Loucy (cell line): ENCODE measurements around the gene PIK3C3.
A peak's percentile ranks its signal among the peaks of the same experiment; 100 is the strongest.

ENCODE experiments used
- H2AFZ ChIP-seq: fragments of 200-600 bp; sonication (generic); 2 replicates; pipeline ENCODE4 v1.6.0; 2016; ENCODE audit warnings: antibody characterized with exemption, mild to moderate bottlenecking, low read length, moderate library complexity
- H3F3A ChIP-seq: fragments of 200-600 bp; 2 replicates; pipeline ENCODE4 v1.6.0; 2016; ENCODE audit warnings: antibody characterized with exemption, low read depth, mild to moderate bottlenecking
- H3K27me3 ChIP-seq: fragments of 200-600 bp; sonication (generic); 2 replicates; pipeline ENCODE4 v1.6.1; 2014; ENCODE audit warnings: low read length, mild to moderate bottlenecking; ENCODE audit not compliant: insufficient read depth, poor library complexity, severe bottlenecking
- H3K36me3 ChIP-seq: fragments of 200-600 bp; sonication (generic); 2 replicates; pipeline ENCODE4 v1.6.1; 2016; ENCODE audit warnings: low read length; ENCODE audit not compliant: insufficient read depth
- H3K4me1 ChIP-seq: fragments of 200-600 bp; sonication (generic); 2 replicates; pipeline ENCODE4 v1.5.1; 2014; ENCODE audit warnings: low read length, mild to moderate bottlenecking; ENCODE audit not compliant: insufficient read depth, poor library complexity, severe bottlenecking
- H3K4me2 ChIP-seq: fragments of 200-600 bp; sonication (generic); 2 replicates; pipeline ENCODE4 v1.6.0; 2014; ENCODE audit warnings: antibody characterized with exemption, low read length, low read depth, mild to moderate bottlenecking; ENCODE audit not compliant: poor library complexity, severe bottlenecking
- H3K4me3 ChIP-seq: fragments of 200-600 bp; sonication (generic); 2 replicates; pipeline ENCODE4 v1.5.1; 2014; ENCODE audit warnings: low read length, mild to moderate bottlenecking, mixed read lengths; ENCODE audit not compliant: poor library complexity, severe bottlenecking
- H3K79me2 ChIP-seq: fragments of 200-600 bp; sonication (generic); 2 replicates; pipeline ENCODE4 v1.6.1; 2014; ENCODE audit warnings: low read length; ENCODE audit not compliant: insufficient read depth
- H3K9ac ChIP-seq: fragments of 200-600 bp; sonication (generic); 2 replicates; pipeline ENCODE4 v1.6.0; 2014; ENCODE audit warnings: mild to moderate bottlenecking, low read depth, low read length, moderate library complexity; ENCODE audit not compliant: poor library complexity, severe bottlenecking
- H3K9me2 ChIP-seq: fragments of 200-600 bp; sonication (generic); replicated peaks from 2 replicates; pipeline ENCODE4 v1.6.1; 2016; ENCODE audit warnings: low read depth, low read length, mixed read lengths
- H3K9me3 ChIP-seq: fragments of 200-600 bp; sonication (generic); 2 replicates; pipeline ENCODE4 v1.6.1; 2014; ENCODE audit warnings: mild to moderate bottlenecking, antibody characterized with exemption, low read length, low read depth; ENCODE audit not compliant: insufficient read depth
- H4K20me1 ChIP-seq: fragments of 200-600 bp; sonication (generic); 2 replicates; pipeline ENCODE4 v1.6.0; 2014; ENCODE audit warnings: antibody characterized with exemption, low read length, mild to moderate bottlenecking; ENCODE audit not compliant: insufficient read depth, poor library complexity, severe bottlenecking
- CTCF ChIP-seq: fragments of 200-600 bp; sonication (generic); conservative IDR thresholded peaks from 2 replicates; pipeline ENCODE4 v1.5.1; 2014; ENCODE audit warnings: mild to moderate bottlenecking, antibody characterized with exemption, low read length
- EZH2phosphoT487 ChIP-seq: fragments of 200-600 bp; IDR thresholded peaks from 2 replicates; pipeline ENCODE4 v1.6.1; 2018; ENCODE audit warnings: antibody characterized with exemption, mild to moderate bottlenecking, moderate library complexity, borderline replicate concordance

Gene PIK3C3

DNA sequence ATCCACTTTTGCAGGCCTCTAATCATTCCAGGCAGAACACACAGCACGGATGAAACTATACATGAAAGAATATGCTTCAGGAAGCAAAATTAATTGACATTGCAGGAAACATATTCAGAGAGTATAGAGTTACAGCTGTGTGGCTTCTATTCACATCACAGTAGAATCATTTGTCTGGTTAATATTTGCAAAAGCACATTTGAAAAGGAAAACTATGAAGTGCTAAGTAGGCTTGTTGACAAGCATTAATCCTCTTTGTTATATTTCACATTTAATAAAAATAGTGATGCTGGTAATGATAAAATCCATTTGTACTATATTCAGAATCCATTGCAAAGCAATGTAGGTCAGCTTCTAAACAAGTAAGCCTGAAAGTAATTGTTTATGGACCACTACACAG, 32.2 kb upstream of the PIK3C3 start:
- H2AFZ ChIP-seq, result 0 out of 2 replicates have a peak overlapping the region, but pooled peaks have one; percentile 16
- H3K4me2 ChIP-seq, result peak overlapping the region; percentile 26
- no peaks in the 10 kb centered on the region for H3K36me3 ChIP-seq
- no peaks in the 10 kb centered on the region for H4K20me1 ChIP-seq
- H3K9me2 ChIP-seq, result no peaks in the 10 kb centered on the region
- H3K4me1 ChIP-seq, result peaks cover 11% of the 10 kb centered on the region
- H3K9ac ChIP-seq, result peak overlapping the region; percentile 0
- no peaks in the 10 kb centered on the region for H3K27me3 ChIP-seq
- TF ChIP-seq EZH2phosphoT487 (no peak), CTCF (no peak)
- no peaks in the 10 kb centered on the region for H3K79me2 ChIP-seq
- no peaks in the 10 kb centered on the region for H3K9me3 ChIP-seq
- no peaks in the 10 kb centered on the region for H3F3A ChIP-seq
- no peak overlapping the region for H3K4me3 ChIP-seq

DNA sequence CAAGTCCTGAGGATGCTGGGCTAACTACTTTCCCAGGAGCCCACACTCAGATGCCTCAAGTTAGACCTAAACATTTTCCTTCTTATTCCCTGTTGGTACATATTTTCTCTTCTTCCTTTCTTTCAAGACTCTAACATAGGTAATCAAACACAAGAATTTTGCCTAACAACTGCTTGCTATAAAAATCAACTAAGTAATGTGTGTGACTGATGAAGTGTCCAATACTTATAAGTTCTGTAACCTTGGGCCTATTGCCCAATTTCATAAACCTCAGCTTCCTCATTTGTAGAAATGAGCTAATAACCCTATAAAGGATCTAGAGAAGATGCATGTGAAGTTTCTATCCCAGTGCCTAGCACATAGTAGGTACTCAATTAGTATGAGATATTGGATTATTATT, 31.6 kb upstream of the PIK3C3 start:
- Histone ChIP-seq H3F3A (no peaks in the 10 kb centered on the region), H2AFZ (no peak overlapping the region; the same call in 1 of the 2 replicates), H3K4me2 (no peak overlapping the region), H3K36me3 (no peaks in the 10 kb centered on the region), H3K4me3 (no peak overlapping the region), H3K4me1 (peaks cover 11% of the 10 kb centered on the region), H3K27me3 (no peaks in the 10 kb centered on the region), H3K9ac (no peak overlapping the region), H3K79me2 (no peaks in the 10 kb centered on the region), H3K9me2 (no peaks in the 10 kb centered on the region), H4K20me1 (no peaks in the 10 kb centered on the region), H3K9me3 (no peaks in the 10 kb centered on the region)
- no peak for TF ChIP-seq EZH2phosphoT487
- TF ChIP-seq CTCF, result no peak

DNA sequence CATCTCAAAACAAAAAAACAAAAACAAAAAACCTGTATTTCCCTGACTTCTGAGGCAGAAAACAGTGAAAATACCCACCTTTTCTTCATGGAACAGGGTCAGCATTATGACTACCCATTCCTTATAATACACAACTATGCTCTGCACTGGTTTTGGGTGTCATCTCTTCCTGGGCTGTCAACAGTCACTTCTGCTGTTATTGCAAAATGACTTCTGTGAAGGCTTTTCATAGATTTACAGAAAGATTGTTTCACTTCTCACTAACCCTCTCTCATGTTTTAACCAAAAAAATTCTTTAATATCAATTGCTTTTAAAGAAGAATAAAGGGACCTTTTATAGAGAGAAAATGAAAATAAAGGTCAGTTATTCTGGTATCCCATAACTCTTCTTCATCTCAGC, 26.5 kb upstream of the PIK3C3 start:
- Histone ChIP-seq H3K4me3 (no peak overlapping the region), H3K4me1 (no peaks in the 10 kb centered on the region), H4K20me1 (no peaks in the 10 kb centered on the region), H3K9me2 (no peaks in the 10 kb centered on the region), H3K4me2 (peak overlapping the region; percentile 30), H3K9me3 (no peaks in the 10 kb centered on the region), H3K27me3 (no peaks in the 10 kb centered on the region), H3K36me3 (no peaks in the 10 kb centered on the region), H3K9ac (no peak overlapping the region), H3F3A (no peaks in the 10 kb centered on the region), H2AFZ (peak overlapping the region; percentile 47), H3K79me2 (no peaks in the 10 kb centered on the region)
- no peak for TF ChIP-seq CTCF
- TF ChIP-seq EZH2phosphoT487, result no peak
